Measurements from ENCODE around the gene CCNF.
A peak's percentile ranks its signal among the peaks of the same experiment; 100 is the strongest.

The CCNF gene

GRCh38 chr16:2500918-2501750 is 71.9 kb downstream of the CCNF start:
- peaks cover 3% of the 10 kb centered on the region for H3K79me2 ChIP-seq
- no peak overlapping the region for H3K27ac ChIP-seq
- H3K9ac ChIP-seq, result no peak overlapping the region

GRCh38 chr16:2501946-2502895 is 73.0 kb downstream of the CCNF start:
- H3K4me3 ChIP-seq (ENCODE audit: low read depth, low read length), result no peak overlapping the region
- no peaks in the 10 kb centered on the region for H3K4me1 ChIP-seq
- no peaks in the 10 kb centered on the region for H3K36me3 ChIP-seq (ENCODE audit: control insufficient read depth, insufficient read depth, low read length)
- H3K9me3 ChIP-seq (ENCODE audit: control insufficient read depth, low read length), result no peaks in the 10 kb centered on the region
- no peak overlapping the region for H2AFZ ChIP-seq
- H3K9ac ChIP-seq, result no peak overlapping the region
- no peak for TF ChIP-seq CTCF (IDR thresholded peaks at IDR 0.05)
- no peak overlapping the region for H3K4me2 ChIP-seq (ENCODE audit: low read length)
- H3K79me2 ChIP-seq, result peaks cover 3% of the 10 kb centered on the region
- H3K27me3 ChIP-seq (ENCODE audit: control insufficient read depth, insufficient read depth, low read length), result no peaks in the 10 kb centered on the region
- no peak overlapping the region for H3K27ac ChIP-seq

More at GRCh38 chr16:2500918-2501750, 71.9 kb downstream of the CCNF start:
- no peaks in the 10 kb centered on the region for H3K27me3 ChIP-seq (ENCODE audit: control insufficient read depth, insufficient read depth, low read length)
- H3K36me3 ChIP-seq (ENCODE audit: control insufficient read depth, insufficient read depth, low read length), result no peaks in the 10 kb centered on the region
- H3K4me3 ChIP-seq (ENCODE audit: low read depth, low read length), result no peak overlapping the region
- H3K9me3 ChIP-seq (ENCODE audit: control insufficient read depth, low read length), result no peaks in the 10 kb centered on the region
- TF ChIP-seq CTCF (IDR thresholded peaks at IDR 0.05), result peak; percentile 96
- peak overlapping the region; percentile 19 for H3K4me2 ChIP-seq (ENCODE audit: low read length)
- H2AFZ ChIP-seq, result peak overlapping the region; percentile 72
- H3K4me1 ChIP-seq, result no peaks in the 10 kb centered on the region

- Histone ChIP-seq H3K4me2 (ENCODE audit: low read length) (no peak overlapping the region), H3K36me3 (ENCODE audit: control insufficient read depth, insufficient read depth, low read length) (no peaks in the 10 kb centered on the region)
Observed at GRCh38 chr16:2505695-2506094, 76.4 kb downstream of the CCNF start.

GRCh38 chr16:2507052-2507659 is 77.9 kb downstream of the CCNF start:
- H3K9me3 ChIP-seq (ENCODE audit: control insufficient read depth, low read length), result no peaks in the 10 kb centered on the region
- no peak overlapping the region for H2AFZ ChIP-seq
- no peak overlapping the region for H3K4me2 ChIP-seq (ENCODE audit: low read length)
- no peaks in the 10 kb centered on the region for H3K36me3 ChIP-seq (ENCODE audit: control insufficient read depth, insufficient read depth, low read length)
- no peak overlapping the region for H3K4me3 ChIP-seq (ENCODE audit: low read depth, low read length)
- H3K9ac ChIP-seq, result no peak overlapping the region
- H3K27ac ChIP-seq, result no peak overlapping the region
- no peaks in the 10 kb centered on the region for H3K79me2 ChIP-seq
- no peaks in the 10 kb centered on the region for H3K27me3 ChIP-seq (ENCODE audit: control insufficient read depth, insufficient read depth, low read length)
- peaks cover 7% of the 10 kb centered on the region for H3K4me1 ChIP-seq
- TF ChIP-seq CTCF (IDR thresholded peaks at IDR 0.05), result no peak

More at GRCh38 chr16:2505695-2506094, 76.4 kb downstream of the CCNF start:
- Histone ChIP-seq H3K9me3 (ENCODE audit: control insufficient read depth, low read length) (no peaks in the 10 kb centered on the region), H3K27me3 (ENCODE audit: control insufficient read depth, insufficient read depth, low read length) (no peaks in the 10 kb centered on the region), H3K4me1 (no peaks in the 10 kb centered on the region), H3K27ac (no peak overlapping the region), H3K4me3 (ENCODE audit: low read depth, low read length) (no peak overlapping the region), H2AFZ (no peak overlapping the region), H3K79me2 (peaks cover 3% of the 10 kb centered on the region), H3K9ac (no peak overlapping the region)
- no peak for TF ChIP-seq CTCF (IDR thresholded peaks at IDR 0.05)
